ENCODE data around the gene ATP13A5. TPM values are rescaled to one million over a fixed set of nuclear protein-coding genes. Genes with fewer than 3 reads are reported as not detected.

The ATP13A5 gene
- total and polyA plus RNA-seq, 2 experiments from 2014 or later, result not detected

- TF ChIP-seq ZNF114 (CRISPR knock-in tag; IDR thresholded peaks at IDR 0.05) (no peak), JUNB (IDR thresholded peaks at IDR 0.05; ENCODE audit: unreplicated experiment) (no peak), ETS1 (IDR thresholded peaks at IDR 0.05) (no peak), EZH2 (IDR thresholded peaks at IDR 0.05; ENCODE audit: low read depth, unreplicated experiment) (no peak)
- TF ChIP-seq, protein P1, sequence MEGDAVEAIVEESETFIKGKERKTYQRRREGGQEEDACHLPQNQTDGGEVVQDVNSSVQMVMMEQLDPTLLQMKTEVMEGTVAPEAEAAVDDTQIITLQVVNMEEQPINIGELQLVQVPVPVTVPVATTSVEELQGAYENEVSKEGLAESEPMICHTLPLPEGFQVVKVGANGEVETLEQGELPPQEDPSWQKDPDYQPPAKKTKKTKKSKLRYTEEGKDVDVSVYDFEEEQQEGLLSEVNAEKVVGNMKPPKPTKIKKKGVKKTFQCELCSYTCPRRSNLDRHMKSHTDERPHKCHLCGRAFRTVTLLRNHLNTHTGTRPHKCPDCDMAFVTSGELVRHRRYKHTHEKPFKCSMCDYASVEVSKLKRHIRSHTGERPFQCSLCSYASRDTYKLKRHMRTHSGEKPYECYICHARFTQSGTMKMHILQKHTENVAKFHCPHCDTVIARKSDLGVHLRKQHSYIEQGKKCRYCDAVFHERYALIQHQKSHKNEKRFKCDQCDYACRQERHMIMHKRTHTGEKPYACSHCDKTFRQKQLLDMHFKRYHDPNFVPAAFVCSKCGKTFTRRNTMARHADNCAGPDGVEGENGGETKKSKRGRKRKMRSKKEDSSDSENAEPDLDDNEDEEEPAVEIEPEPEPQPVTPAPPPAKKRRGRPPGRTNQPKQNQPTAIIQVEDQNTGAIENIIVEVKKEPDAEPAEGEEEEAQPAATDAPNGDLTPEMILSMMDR (conservative IDR thresholded peaks at IDR 0.05; ENCODE audit: low read depth in 2 of 2), result no peak
Measured at GRCh38 chr3:193375614-193376013, 2.9 kb downstream of the ATP13A5 start (continued).

DNA sequence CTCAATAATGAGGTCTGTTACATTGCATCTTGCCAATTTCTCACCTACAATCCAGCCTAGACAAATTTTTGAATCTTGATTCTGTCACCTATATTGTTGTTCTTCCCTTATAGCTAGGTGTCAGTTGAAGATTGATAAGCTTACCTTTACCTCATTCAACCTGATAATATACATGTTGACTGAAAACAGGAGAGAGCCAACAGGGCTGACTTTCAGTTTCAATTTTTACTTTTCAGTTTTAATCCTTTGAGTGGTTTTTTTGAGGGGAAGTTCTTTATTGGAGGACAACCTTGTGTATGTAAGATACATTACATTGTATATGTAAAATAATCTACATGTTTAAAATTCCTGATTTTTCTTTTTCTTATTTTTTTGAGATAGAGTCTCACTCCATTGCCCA is 5.8 kb downstream of the ATP13A5 start:
- TF ChIP-seq EZH2 (IDR thresholded peaks at IDR 0.05; ENCODE audit: low read depth, unreplicated experiment), result no peak
- no peak for TF ChIP-seq ETS1 (IDR thresholded peaks at IDR 0.05)
- TF ChIP-seq STAT1 (IDR thresholded peaks at IDR 0.05; ENCODE audit: unreplicated experiment), result no peak
- TF ChIP-seq, protein P1 (conservative IDR thresholded peaks at IDR 0.05; ENCODE audit: low read depth in 2 of 2), result no peak
- Histone ChIP-seq H3K27me3 (ENCODE audit: insufficient read depth) (no peaks in the 10 kb centered on the region), H3K4me1 (ENCODE audit: insufficient read depth) (peaks cover 5% of the 10 kb centered on the region), H3F3A (replicated peaks; ENCODE audit: low read depth) (no peaks in the 10 kb centered on the region), H4K20me1 (replicated peaks; ENCODE audit: insufficient read depth) (no peaks in the 10 kb centered on the region), H3K9me2 (ENCODE audit: insufficient read depth) (no peaks in the 10 kb centered on the region), H3K36me3 (ENCODE audit: insufficient read depth) (no peaks in the 10 kb centered on the region), H3K27ac (ENCODE audit: low read depth) (no peak overlapping the region), H3K4me3 (no peak overlapping the region), H2AFZ (no peak overlapping the region), H3K4me2 (no peak overlapping the region), H3K79me2 (replicated peaks; ENCODE audit: insufficient read depth) (no peaks in the 10 kb centered on the region)
- Mint-ChIP-seq H3K36me3 (ENCODE audit: low read depth) (no peaks in the 10 kb centered on the region), H3K4me3 (no peak overlapping the region), H3K27ac (no peak overlapping the region), H3K9me3 (no peaks in the 10 kb centered on the region), H3K27me3 (ENCODE audit: insufficient read depth, low read depth, poor library complexity) (peaks cover 2% of the 10 kb centered on the region), H3K4me1 (peaks cover 5% of the 10 kb centered on the region; the same call in 2 of the 3 replicates)
- ATAC-seq, result no peak
- no peak for DNase-seq (ENCODE audit: low spot score)

DNA sequence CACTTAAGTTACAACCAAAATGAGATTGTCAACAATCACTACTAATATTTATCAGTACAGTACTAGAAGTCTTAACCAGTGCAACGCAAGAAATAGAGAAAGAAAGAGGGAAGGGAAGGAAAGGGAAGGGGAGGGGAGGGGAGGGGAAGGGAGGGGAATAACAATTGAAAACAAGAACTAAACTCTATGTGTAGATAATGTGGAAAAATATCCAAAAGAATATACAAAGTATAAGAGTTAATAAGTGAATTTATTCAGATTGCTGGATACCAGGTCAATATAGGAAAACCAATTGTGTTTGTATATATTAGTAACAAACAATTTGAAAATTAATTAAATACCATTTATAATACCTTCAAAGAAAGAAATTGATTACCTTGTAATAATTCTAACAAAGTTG is 10.7 kb downstream of the ATP13A5 start:
- Histone ChIP-seq H4K20me1 (replicated peaks; ENCODE audit: insufficient read depth) (no peaks in the 10 kb centered on the region), H3K9me2 (ENCODE audit: insufficient read depth) (no peaks in the 10 kb centered on the region), H2AFZ (no peak overlapping the region), H3F3A (replicated peaks; ENCODE audit: low read depth) (no peaks in the 10 kb centered on the region), H3K36me3 (ENCODE audit: insufficient read depth) (no peaks in the 10 kb centered on the region), H3K4me3 (no peak overlapping the region), H3K27ac (ENCODE audit: low read depth) (no peak overlapping the region), H3K79me2 (replicated peaks; ENCODE audit: insufficient read depth) (no peaks in the 10 kb centered on the region), H3K4me2 (no peak overlapping the region), H3K27me3 (ENCODE audit: insufficient read depth) (no peaks in the 10 kb centered on the region), H3K4me1 (ENCODE audit: insufficient read depth) (no peaks in the 10 kb centered on the region)
- ATAC-seq (no peak), DNase-seq (ENCODE audit: low spot score) (no peak)
- H3K4me1 Mint-ChIP-seq, result no peaks in the 10 kb centered on the region
- H3K36me3 Mint-ChIP-seq (ENCODE audit: low read depth), result no peaks in the 10 kb centered on the region
- H3K4me3 Mint-ChIP-seq, result no peak overlapping the region
- H3K27ac Mint-ChIP-seq, result no peak overlapping the region
- no peaks in the 10 kb centered on the region for H3K27me3 Mint-ChIP-seq (ENCODE audit: insufficient read depth, low read depth, poor library complexity)
- H3K9me3 Mint-ChIP-seq, result no peaks in the 10 kb centered on the region
- no peak for TF ChIP-seq NANOG (IDR thresholded peaks at IDR 0.05; ENCODE audit: borderline replicate concordance)
- TF ChIP-seq REST (IDR thresholded peaks at IDR 0.05; ENCODE audit: unreplicated experiment), result no peak
- no peak for TF ChIP-seq CREB1 (CRISPR knock-in tag; IDR thresholded peaks at IDR 0.05; ENCODE audit: low read depth)
- no peak for TF ChIP-seq ZNF114 (CRISPR knock-in tag; IDR thresholded peaks at IDR 0.05)
- TF ChIP-seq ETS1 (IDR thresholded peaks at IDR 0.05), result no peak
